Nephron progenitor cell (in vitro differentiated cells): ENCODE measurements around the gene IFIT2.

Experiments
- DNase-seq: peaks from one replicate; pipeline ENCODE4 v3.0.0; 2021
- H3K27ac Mint-ChIP-seq: 2 replicates; pipeline ENCODE4 v1.8.0; 2021; ENCODE audit warnings: mild to moderate bottlenecking, moderate library complexity, mixed read lengths
- H3K27me3 Mint-ChIP-seq: 2 replicates; pipeline ENCODE4 v1.8.0; 2021; ENCODE audit warnings: mild to moderate bottlenecking, low read depth, mixed read lengths; ENCODE audit not compliant: poor library complexity
- H3K36me3 Mint-ChIP-seq: 2 replicates; pipeline ENCODE4 v1.8.0; 2021; ENCODE audit warnings: low read depth, mixed read lengths
- H3K4me1 Mint-ChIP-seq: 2 replicates; pipeline ENCODE4 v1.8.0; 2021; ENCODE audit warnings: mixed read lengths
- H3K4me3 Mint-ChIP-seq: 2 replicates; pipeline ENCODE4 v1.8.0; 2021; ENCODE audit warnings: mild to moderate bottlenecking, moderate library complexity, mixed read lengths
- H3K9me3 Mint-ChIP-seq: 2 replicates; pipeline ENCODE4 v1.8.0; 2021; ENCODE audit warnings: mild to moderate bottlenecking, moderate library complexity, mixed read lengths
- TF ChIP-seq, protein P1 (sequence below): fragments of 200-600 bp; sonication (generic); IDR thresholded peaks from 2 replicates; pipeline ENCODE4 v1.5.0; 2021; ENCODE audit warnings: antibody characterized with exemption

IFIT2 gene

DNA sequence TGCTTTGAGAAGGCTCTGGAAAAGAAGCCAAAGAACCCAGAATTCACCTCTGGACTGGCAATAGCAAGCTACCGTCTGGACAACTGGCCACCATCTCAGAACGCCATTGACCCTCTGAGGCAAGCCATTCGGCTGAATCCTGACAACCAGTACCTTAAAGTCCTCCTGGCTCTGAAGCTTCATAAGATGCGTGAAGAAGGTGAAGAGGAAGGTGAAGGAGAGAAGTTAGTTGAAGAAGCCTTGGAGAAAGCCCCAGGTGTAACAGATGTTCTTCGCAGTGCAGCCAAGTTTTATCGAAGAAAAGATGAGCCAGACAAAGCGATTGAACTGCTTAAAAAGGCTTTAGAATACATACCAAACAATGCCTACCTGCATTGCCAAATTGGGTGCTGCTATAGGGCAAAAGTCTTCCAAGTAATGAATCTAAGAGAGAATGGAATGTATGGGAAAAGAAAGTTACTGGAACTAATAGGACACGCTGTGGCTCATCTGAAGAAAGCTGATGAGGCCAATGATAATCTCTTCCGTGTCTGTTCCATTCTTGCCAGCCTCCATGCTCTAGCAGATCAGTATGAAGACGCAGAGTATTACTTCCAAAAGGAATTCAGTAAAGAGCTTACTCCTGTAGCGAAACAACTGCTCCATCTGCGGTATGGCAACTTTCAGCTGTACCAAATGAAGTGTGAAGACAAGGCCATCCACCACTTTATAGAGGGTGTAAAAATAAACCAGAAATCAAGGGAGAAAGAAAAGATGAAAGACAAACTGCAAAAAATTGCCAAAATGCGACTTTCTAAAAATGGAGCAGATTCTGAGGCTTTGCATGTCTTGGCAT lies 4.8 kb downstream of the IFIT2 start:
- no peak overlapping the region for H3K4me3 Mint-ChIP-seq
- no peaks in the 10 kb centered on the region for H3K9me3 Mint-ChIP-seq
- no peak overlapping the region for H3K27ac Mint-ChIP-seq
- DNase-seq = no peak
- TF ChIP-seq, protein P1, sequence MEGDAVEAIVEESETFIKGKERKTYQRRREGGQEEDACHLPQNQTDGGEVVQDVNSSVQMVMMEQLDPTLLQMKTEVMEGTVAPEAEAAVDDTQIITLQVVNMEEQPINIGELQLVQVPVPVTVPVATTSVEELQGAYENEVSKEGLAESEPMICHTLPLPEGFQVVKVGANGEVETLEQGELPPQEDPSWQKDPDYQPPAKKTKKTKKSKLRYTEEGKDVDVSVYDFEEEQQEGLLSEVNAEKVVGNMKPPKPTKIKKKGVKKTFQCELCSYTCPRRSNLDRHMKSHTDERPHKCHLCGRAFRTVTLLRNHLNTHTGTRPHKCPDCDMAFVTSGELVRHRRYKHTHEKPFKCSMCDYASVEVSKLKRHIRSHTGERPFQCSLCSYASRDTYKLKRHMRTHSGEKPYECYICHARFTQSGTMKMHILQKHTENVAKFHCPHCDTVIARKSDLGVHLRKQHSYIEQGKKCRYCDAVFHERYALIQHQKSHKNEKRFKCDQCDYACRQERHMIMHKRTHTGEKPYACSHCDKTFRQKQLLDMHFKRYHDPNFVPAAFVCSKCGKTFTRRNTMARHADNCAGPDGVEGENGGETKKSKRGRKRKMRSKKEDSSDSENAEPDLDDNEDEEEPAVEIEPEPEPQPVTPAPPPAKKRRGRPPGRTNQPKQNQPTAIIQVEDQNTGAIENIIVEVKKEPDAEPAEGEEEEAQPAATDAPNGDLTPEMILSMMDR = no peak
- peaks cover 5% of the 10 kb centered on the region for H3K27me3 Mint-ChIP-seq
- peaks cover 26% of the 10 kb centered on the region for H3K4me1 Mint-ChIP-seq
- no peaks in the 10 kb centered on the region for H3K36me3 Mint-ChIP-seq

DNA sequence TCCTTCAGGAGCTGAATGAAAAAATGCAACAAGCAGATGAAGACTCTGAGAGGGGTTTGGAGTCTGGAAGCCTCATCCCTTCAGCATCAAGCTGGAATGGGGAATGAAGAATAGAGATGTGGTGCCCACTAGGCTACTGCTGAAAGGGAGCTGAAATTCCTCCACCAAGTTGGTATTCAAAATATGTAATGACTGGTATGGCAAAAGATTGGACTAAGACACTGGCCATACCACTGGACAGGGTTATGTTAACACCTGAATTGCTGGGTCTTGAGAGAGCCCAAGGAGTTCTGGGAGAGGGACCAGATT lies 5.4 kb downstream of the IFIT2 start:
- Mint-ChIP-seq H3K36me3 (no peaks in the 10 kb centered on the region), H3K9me3 (no peaks in the 10 kb centered on the region), H3K27ac (no peak overlapping the region), H3K4me3 (no peak overlapping the region), H3K27me3 (peaks cover 5% of the 10 kb centered on the region), H3K4me1 (peaks cover 20% of the 10 kb centered on the region)
- no peak for DNase-seq
- TF ChIP-seq, protein P1 = no peak

- no peaks in the 10 kb centered on the region for H3K36me3 Mint-ChIP-seq
- peaks cover 10% of the 10 kb centered on the region for H3K4me1 Mint-ChIP-seq
- TF ChIP-seq, protein P1 = no peak
- no peaks in the 10 kb centered on the region for H3K9me3 Mint-ChIP-seq
- H3K4me3 Mint-ChIP-seq = no peak overlapping the region
- peaks cover 5% of the 10 kb centered on the region for H3K27me3 Mint-ChIP-seq
- DNase-seq = no peak
- H3K27ac Mint-ChIP-seq = no peak overlapping the region
These were observed 6.4 kb downstream of the IFIT2 start for GRCh38 chr10:89308266-89308665.

DNA sequence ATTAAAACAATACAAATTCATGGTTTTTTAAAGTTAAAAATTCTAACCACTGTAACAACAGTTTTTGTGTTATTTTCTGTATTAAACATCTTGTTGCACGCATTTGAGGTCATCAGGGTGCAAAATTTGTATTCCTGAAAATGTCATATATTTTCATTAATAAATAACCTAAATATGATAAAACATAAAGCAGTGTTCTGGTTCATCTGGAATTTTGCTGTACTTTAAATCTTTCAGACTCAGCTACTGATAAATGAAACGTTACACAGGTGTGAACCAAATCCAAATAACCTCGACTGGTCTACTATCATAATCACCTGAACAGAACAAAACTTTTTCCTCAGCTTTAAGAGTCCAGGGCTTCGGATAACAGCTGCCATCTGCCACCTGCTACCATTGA lies 6.9 kb downstream of the IFIT2 start:
- Mint-ChIP-seq H3K27ac (no peak overlapping the region), H3K4me1 (peaks cover 8% of the 10 kb centered on the region), H3K36me3 (no peaks in the 10 kb centered on the region), H3K27me3 (peaks cover 5% of the 10 kb centered on the region), H3K9me3 (no peaks in the 10 kb centered on the region), H3K4me3 (no peak overlapping the region)
- DNase-seq = no peak
- TF ChIP-seq, protein P1 = no peak

- DNase-seq = no peak
- Mint-ChIP-seq H3K27ac (no peak overlapping the region), H3K9me3 (no peaks in the 10 kb centered on the region), H3K36me3 (no peaks in the 10 kb centered on the region), H3K27me3 (peaks cover 5% of the 10 kb centered on the region), H3K4me1 (peaks cover 8% of the 10 kb centered on the region), H3K4me3 (no peak overlapping the region)
- TF ChIP-seq, protein P1 = no peak
These were observed 7.6 kb downstream of the IFIT2 start for GRCh38 chr10:89309156-89310055.
